ENCODE measurements around the gene DISP2. TPM values are rescaled to one million over a fixed set of nuclear protein-coding genes. Genes with fewer than 3 reads are reported as not detected.
A peak's percentile ranks its signal among the peaks of the same experiment; 100 is the strongest.

Gene DISP2
- total RNA-seq, 1 donor from 2014 or later = 3.6 TPM

- H3K27me3 Mint-ChIP-seq (ENCODE audit: unreplicated experiment) = peaks cover 6% of the 10 kb centered on the region
- no peak for DNase-seq (ENCODE audit: low spot score)
- no peak for TF ChIP-seq CTCF (IDR thresholded peaks at IDR 0.05; ENCODE audit: unreplicated experiment)
- no peak overlapping the region for H3K4me3 Mint-ChIP-seq (ENCODE audit: unreplicated experiment)
- H3K36me3 Mint-ChIP-seq (ENCODE audit: low read depth, unreplicated experiment) = no peaks in the 10 kb centered on the region
- H3K4me1 Mint-ChIP-seq (ENCODE audit: unreplicated experiment) = peaks cover 58% of the 10 kb centered on the region
- no peaks in the 10 kb centered on the region for H3K9me3 Mint-ChIP-seq (ENCODE audit: unreplicated experiment)
- H3K27ac Mint-ChIP-seq (ENCODE audit: unreplicated experiment) = no peak overlapping the region
Measured at GRCh38 chr15:40331026-40331425, 27.0 kb upstream of the DISP2 start.

GRCh38 chr15:40331637-40332036, 26.4 kb upstream of the DISP2 start:
- H3K4me3 Mint-ChIP-seq (ENCODE audit: unreplicated experiment) = no peak overlapping the region
- H3K4me1 Mint-ChIP-seq (ENCODE audit: unreplicated experiment) = peaks cover 57% of the 10 kb centered on the region
- no peak for DNase-seq (ENCODE audit: low spot score)
- H3K9me3 Mint-ChIP-seq (ENCODE audit: unreplicated experiment) = no peaks in the 10 kb centered on the region
- peaks cover 7% of the 10 kb centered on the region for H3K27me3 Mint-ChIP-seq (ENCODE audit: unreplicated experiment)
- H3K36me3 Mint-ChIP-seq (ENCODE audit: low read depth, unreplicated experiment) = no peaks in the 10 kb centered on the region
- TF ChIP-seq CTCF (IDR thresholded peaks at IDR 0.05; ENCODE audit: unreplicated experiment) = no peak
- no peak overlapping the region for H3K27ac Mint-ChIP-seq (ENCODE audit: unreplicated experiment)

DNA sequence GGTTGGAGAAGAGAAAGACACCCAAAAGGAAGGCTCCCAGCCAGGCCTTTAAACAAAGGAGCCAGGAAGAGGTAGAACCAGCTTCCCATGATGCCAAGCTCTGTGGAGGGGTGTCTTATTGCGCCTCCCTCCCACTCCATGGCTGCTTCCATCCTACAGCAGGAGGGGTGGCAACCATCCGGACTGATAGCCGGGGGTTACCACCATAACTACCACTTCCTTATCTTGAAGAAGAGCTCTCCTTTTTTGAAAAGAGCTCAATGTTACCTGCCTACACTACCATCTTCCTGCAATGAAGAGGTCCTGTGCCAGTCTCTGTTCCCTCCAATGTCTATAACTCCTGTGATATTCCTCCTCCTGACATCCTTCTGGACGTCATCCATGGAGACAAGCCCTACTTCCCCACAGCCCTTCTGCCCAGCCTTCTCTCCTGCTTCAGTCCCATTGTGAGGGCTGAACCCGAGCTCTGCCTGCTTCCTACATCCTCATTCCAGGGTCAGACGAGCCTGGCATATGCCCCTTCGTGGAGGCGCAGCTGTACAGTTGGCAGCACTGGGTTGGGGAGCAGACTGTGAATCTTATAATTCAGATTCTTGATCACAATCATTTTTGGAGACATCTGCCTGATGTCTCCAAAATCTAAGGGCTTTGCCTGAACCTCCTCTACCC, 25.8 kb upstream of the DISP2 start:
- no peak for TF ChIP-seq CTCF (IDR thresholded peaks at IDR 0.05; ENCODE audit: unreplicated experiment)
- peaks cover 9% of the 10 kb centered on the region for H3K27me3 Mint-ChIP-seq (ENCODE audit: unreplicated experiment)
- no peak for DNase-seq (ENCODE audit: low spot score)
- peaks cover 57% of the 10 kb centered on the region for H3K4me1 Mint-ChIP-seq (ENCODE audit: unreplicated experiment)
- H3K4me3 Mint-ChIP-seq (ENCODE audit: unreplicated experiment) = no peak overlapping the region
- H3K27ac Mint-ChIP-seq (ENCODE audit: unreplicated experiment) = no peak overlapping the region
- no peaks in the 10 kb centered on the region for H3K9me3 Mint-ChIP-seq (ENCODE audit: unreplicated experiment)
- no peaks in the 10 kb centered on the region for H3K36me3 Mint-ChIP-seq (ENCODE audit: low read depth, unreplicated experiment)

DNA sequence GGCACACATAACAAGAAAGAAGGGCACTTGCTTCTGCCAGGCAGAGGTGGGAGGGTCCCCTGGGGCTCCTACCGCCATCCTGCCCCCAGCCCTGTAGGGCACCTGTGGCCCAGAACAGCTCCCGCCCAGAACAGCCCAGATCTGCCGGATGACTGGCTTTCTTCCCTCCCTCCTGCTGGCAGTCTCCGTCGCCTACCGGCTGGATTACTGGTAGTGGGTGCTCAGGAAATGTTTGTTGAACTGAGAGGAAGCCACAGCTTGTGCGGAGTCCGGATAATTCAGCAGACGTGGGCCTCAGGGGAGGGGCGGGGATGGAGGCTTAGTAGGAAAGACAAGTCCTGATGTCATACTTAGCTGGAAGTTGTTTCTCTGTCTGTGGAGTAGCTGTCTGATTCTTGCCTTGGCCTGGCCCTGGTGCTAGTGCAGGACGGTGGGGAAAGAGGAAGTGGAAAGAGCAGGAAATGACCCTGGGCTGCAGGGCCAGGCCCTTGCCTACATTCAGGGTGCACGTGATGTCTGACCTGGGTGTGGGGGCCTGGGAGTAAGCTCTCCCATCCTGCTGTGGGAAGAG, 24.0 kb upstream of the DISP2 start:
- peak overlapping the region; percentile 92 for H3K27ac Mint-ChIP-seq (ENCODE audit: unreplicated experiment)
- no peak for TF ChIP-seq CTCF (IDR thresholded peaks at IDR 0.05; ENCODE audit: unreplicated experiment)
- H3K36me3 Mint-ChIP-seq (ENCODE audit: low read depth, unreplicated experiment) = no peaks in the 10 kb centered on the region
- peak overlapping the region; percentile 63 for H3K4me3 Mint-ChIP-seq (ENCODE audit: unreplicated experiment)
- peaks cover 10% of the 10 kb centered on the region for H3K27me3 Mint-ChIP-seq (ENCODE audit: unreplicated experiment)
- no peaks in the 10 kb centered on the region for H3K9me3 Mint-ChIP-seq (ENCODE audit: unreplicated experiment)
- peaks cover 43% of the 10 kb centered on the region for H3K4me1 Mint-ChIP-seq (ENCODE audit: unreplicated experiment)
- peak; percentile 48 for DNase-seq (ENCODE audit: low spot score)

DNA sequence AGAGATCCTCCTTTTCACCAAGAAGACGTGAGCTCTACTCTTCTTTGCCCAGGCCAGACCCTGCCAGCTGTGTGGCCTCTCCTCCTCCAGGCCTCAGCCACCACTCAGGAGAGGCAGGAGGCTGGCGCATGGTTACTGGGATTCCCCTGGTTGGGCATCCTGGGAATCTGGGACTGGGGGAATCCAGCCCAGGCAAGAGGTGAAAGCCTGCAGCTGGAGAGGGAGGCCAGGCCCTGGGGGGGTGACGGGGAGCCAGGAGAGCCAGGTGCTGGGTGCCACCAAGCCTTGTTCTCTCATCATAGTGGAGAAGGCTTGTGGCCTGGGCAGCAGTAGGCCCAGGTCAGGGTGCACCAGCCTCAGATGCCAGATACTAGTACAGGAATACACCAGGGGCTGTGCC, 23.5 kb upstream of the DISP2 start:
- no peak for TF ChIP-seq CTCF (IDR thresholded peaks at IDR 0.05; ENCODE audit: unreplicated experiment)
- H3K27ac Mint-ChIP-seq (ENCODE audit: unreplicated experiment) = peak overlapping the region; percentile 92
- no peaks in the 10 kb centered on the region for H3K36me3 Mint-ChIP-seq (ENCODE audit: low read depth, unreplicated experiment)
- H3K27me3 Mint-ChIP-seq (ENCODE audit: unreplicated experiment) = peaks cover 10% of the 10 kb centered on the region
- H3K4me3 Mint-ChIP-seq (ENCODE audit: unreplicated experiment) = peak overlapping the region; percentile 63
- H3K4me1 Mint-ChIP-seq (ENCODE audit: unreplicated experiment) = peaks cover 40% of the 10 kb centered on the region
- H3K9me3 Mint-ChIP-seq (ENCODE audit: unreplicated experiment) = no peaks in the 10 kb centered on the region
- DNase-seq (ENCODE audit: low spot score) = no peak

Data from endothelial cell (in vitro differentiated cells).